NCI-H1417 (cell line): ENCODE data around the gene MAT2B.

Experiments used
- DNase-seq, 3 experiments: peaks; one replicate each; lab custom pipeline; 2025; lab: John Stamatoyannopoulos, UW

Gene MAT2B

DNA sequence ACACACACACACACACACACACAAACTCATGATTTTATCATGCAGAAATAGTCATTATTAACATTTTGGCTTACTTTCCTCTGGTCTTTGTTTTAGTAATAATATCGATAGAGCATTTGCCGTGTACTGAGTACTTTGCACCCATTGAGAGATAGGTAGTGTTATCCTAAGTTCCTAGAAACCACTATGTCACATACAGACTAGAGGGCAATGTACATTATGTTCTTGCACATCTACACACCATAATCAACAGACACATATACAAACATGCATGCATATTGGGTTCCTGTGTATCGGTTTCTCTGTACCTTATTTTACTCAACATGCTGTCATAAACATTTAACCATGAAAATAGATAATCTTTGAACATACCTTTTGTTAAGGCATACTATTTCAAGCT is 45.7 kb downstream of the MAT2B start:
- DNase-seq = no peak

DNA sequence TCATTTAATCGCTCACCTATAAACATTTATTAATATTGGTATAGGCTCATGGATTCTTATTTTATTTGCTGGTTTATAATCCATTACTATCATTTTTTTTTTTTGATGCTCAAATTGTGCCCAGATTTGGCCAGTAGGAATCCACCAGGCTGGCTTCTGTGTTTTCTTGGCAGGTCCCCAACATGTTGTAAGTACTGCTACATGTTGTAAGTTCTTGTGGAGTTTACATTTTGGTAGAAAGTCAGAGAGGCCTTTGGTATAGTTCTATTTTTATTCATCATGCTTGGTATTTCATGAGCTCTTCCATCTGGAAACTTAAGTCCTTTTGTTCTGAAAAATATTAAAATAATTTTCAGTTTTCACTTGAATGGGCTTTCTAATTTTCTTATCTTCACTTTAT is 47.1 kb downstream of the MAT2B start:
- DNase-seq = no peak

- DNase-seq = no peak
Measured at GRCh38 chr5:163561339-163561738, 55.9 kb downstream of the MAT2B start.

GRCh38 chr5:163562071-163562470 is 56.7 kb downstream of the MAT2B start:
- peak in 1 of 3 experiments; percentile 4 for DNase-seq

GRCh38 chr5:163563112-163563511 is 57.7 kb downstream of the MAT2B start:
- peak in 1 of 3 experiments; percentile 3 for DNase-seq

GRCh38 chr5:163563880-163564279 is 58.5 kb downstream of the MAT2B start:
- no peak for DNase-seq

GRCh38 chr5:163564321-163564938 is 59.0 kb downstream of the MAT2B start:
- peak; percentile 40 to 80 (median 60) for DNase-seq

DNA sequence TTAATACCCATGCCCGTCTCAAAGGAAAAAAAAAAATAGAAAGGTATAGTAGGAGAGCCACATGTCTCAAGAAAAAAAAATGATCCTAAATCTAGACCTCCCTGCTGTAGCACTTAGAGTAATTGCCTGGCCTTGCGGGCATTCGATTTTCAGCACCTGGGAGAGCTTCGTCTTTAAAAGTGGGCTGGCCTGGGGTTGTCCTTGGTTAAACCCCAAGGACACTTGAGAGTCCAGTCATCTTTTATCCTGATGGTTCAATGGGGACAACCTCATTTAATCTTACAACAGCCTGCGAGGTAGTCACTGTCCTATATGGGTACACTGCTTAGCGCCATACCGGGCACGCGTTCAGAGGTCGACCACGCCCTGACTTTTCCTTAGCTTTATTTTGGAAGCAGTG is 60.1 kb downstream of the MAT2B start:
- DNase-seq = peak in 1 of 3 experiments; percentile 65

DNA sequence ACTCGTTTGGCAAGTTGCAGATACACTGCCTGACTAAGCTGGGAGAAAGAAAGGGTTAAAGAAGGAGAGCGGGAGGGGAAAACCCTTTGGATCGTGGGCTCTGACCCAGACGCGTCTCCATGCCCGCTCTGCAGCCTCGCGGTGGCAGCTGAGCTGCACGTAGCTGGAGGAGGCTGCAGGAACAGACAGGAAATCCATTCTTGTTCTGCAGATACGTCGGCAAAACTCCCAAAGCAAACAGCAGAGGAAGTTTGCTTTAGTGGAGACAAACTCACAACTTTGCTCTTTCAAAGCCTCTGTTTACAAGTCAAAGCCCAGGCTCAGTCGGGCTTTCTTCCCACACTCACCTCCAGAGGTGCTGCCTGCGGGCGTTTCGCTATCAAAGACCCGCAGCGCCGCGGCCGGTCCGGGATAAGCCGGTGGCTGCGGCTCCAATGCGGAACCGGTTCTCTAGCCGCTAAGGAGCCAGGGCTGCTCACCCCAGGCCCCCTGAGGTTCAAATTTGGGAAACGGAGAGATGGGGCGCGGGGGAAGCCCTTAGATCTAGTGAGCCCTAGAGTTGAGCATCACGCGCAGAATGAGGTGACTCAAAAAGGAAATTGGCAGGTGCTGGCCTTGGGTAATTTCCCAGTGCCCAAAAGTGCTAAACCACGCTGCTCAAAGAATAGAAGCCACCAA is 60.7 kb downstream of the MAT2B start:
- peak in 2 of 3 experiments; percentile 58 to 69 for DNase-seq

DNA sequence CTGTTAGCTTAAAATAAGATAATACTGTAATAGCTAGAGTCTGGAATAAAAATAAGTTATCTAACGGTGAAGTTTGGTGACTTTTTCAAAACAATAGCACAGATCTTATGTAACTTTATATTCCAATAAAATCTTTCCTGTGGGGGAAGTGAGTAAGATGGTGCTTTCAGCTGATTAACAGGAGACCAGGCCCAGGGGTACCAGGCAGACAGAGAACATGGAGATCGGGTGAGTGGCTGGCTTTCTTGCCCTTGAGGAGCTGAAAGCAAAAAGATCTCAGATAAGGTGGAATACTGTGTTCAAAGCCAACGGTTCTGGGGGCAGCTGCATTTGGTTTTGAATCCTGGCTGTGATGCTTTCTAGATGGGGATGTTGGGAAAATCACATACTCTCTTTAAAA is 61.3 kb downstream of the MAT2B start:
- DNase-seq = peak in 1 of 3 experiments; percentile 18

GRCh38 chr5:163567811-163568210 is 62.4 kb downstream of the MAT2B start:
- DNase-seq = no peak
